ENCODE data around the gene SNX25. TPM values are rescaled to one million over a fixed set of nuclear protein-coding genes. Genes with fewer than 3 reads are reported as not detected.

Gene SNX25
- polyA plus RNA-seq, 1 donor (not counting 4 experiments of a cell fraction or from before 2014, with no cell fraction given): 5.0 TPM

- FAIRE-seq (no peak), DNase-seq (ENCODE audit: low read depth, low spot score) (no peak)
- no peaks in the 10 kb centered on the region for H3K9me3 ChIP-seq (ENCODE audit: control insufficient read depth, low read depth, low read length)
- no peaks in the 10 kb centered on the region for H3K79me2 ChIP-seq (ENCODE audit: control insufficient read depth, insufficient read depth, low read length)
- no peaks in the 10 kb centered on the region for H3K9me1 ChIP-seq (ENCODE audit: control insufficient read depth, extremely low read depth, insufficient read depth, low read length)
- H3K4me2 ChIP-seq (ENCODE audit: control insufficient read depth, extremely low read depth, insufficient read depth, low read depth, low read length): no peak overlapping the region
- dilution Hi-C loops (cut with MboI; ENCODE audit: extremely low pct_ligation_motif_present, low sequenced_read_pairs): no loop called here
- H3K9ac ChIP-seq (ENCODE audit: control insufficient read depth, extremely low read depth, insufficient read depth, low read length): no peak overlapping the region
- H2AFZ ChIP-seq (ENCODE audit: control insufficient read depth, low read length): no peak overlapping the region
- H3K4me3 ChIP-seq (ENCODE audit: control insufficient read depth in 2 of 3, extremely low read depth in 1 of 3, insufficient read depth in 2 of 3, low read depth in 1 of 3, low read length in 3 of 3): no peak overlapping the region
- no peak overlapping the region for H3K27ac ChIP-seq (ENCODE audit: control insufficient read depth, insufficient read depth, low read length)
- H3K27me3 ChIP-seq (ENCODE audit: control insufficient read depth, extremely low read depth, insufficient read depth, low read length): no peaks in the 10 kb centered on the region
- no peaks in the 10 kb centered on the region for H4K20me1 ChIP-seq (ENCODE audit: control insufficient read depth, extremely low read depth, insufficient read depth, low read length)
- H3K4me1 ChIP-seq (ENCODE audit: control insufficient read depth, extremely low read depth, insufficient read depth, low read length): no peaks in the 10 kb centered on the region
- TF ChIP-seq, protein P1, sequence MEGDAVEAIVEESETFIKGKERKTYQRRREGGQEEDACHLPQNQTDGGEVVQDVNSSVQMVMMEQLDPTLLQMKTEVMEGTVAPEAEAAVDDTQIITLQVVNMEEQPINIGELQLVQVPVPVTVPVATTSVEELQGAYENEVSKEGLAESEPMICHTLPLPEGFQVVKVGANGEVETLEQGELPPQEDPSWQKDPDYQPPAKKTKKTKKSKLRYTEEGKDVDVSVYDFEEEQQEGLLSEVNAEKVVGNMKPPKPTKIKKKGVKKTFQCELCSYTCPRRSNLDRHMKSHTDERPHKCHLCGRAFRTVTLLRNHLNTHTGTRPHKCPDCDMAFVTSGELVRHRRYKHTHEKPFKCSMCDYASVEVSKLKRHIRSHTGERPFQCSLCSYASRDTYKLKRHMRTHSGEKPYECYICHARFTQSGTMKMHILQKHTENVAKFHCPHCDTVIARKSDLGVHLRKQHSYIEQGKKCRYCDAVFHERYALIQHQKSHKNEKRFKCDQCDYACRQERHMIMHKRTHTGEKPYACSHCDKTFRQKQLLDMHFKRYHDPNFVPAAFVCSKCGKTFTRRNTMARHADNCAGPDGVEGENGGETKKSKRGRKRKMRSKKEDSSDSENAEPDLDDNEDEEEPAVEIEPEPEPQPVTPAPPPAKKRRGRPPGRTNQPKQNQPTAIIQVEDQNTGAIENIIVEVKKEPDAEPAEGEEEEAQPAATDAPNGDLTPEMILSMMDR (optimal IDR thresholded peaks at IDR 0.05 in 1 of 3, IDR thresholded peaks at IDR 0.05 in 1 of 3, conservative IDR thresholded peaks at IDR 0.05 in 1 of 3; ENCODE audit: extremely low read depth in 1 of 3, insufficient read depth in 2 of 3, low read length in 3 of 3): no peak
- TF ChIP-seq EZH2 (IDR thresholded peaks at IDR 0.05; ENCODE audit: low read length): no peak
- H3K36me3 ChIP-seq (ENCODE audit: control insufficient read depth in 2 of 2, extremely low read depth in 1 of 2, insufficient read depth in 2 of 2, low read length in 2 of 2): no peaks in the 10 kb centered on the region
These were observed 60.6 kb downstream of the SNX25 start for GRCh38 chr4:185270037-185270436.

GRCh38 chr4:185270885-185271284 lies 61.5 kb downstream of the SNX25 start:
- Histone ChIP-seq H3K4me1 (ENCODE audit: control insufficient read depth, extremely low read depth, insufficient read depth, low read length) (peaks cover 1% of the 10 kb centered on the region), H3K36me3 (ENCODE audit: control insufficient read depth in 2 of 2, extremely low read depth in 1 of 2, insufficient read depth in 2 of 2, low read length in 2 of 2) (no peaks in the 10 kb centered on the region), H3K4me2 (ENCODE audit: control insufficient read depth, extremely low read depth, insufficient read depth, low read depth, low read length) (no peak overlapping the region), H2AFZ (ENCODE audit: control insufficient read depth, low read length) (no peak overlapping the region), H3K4me3 (ENCODE audit: control insufficient read depth in 2 of 3, extremely low read depth in 1 of 3, insufficient read depth in 2 of 3, low read depth in 1 of 3, low read length in 3 of 3) (no peak overlapping the region), H3K9me1 (ENCODE audit: control insufficient read depth, extremely low read depth, insufficient read depth, low read length) (no peaks in the 10 kb centered on the region), H3K9ac (ENCODE audit: control insufficient read depth, extremely low read depth, insufficient read depth, low read length) (no peak overlapping the region), H3K79me2 (ENCODE audit: control insufficient read depth, insufficient read depth, low read length) (no peaks in the 10 kb centered on the region), H4K20me1 (ENCODE audit: control insufficient read depth, extremely low read depth, insufficient read depth, low read length) (no peaks in the 10 kb centered on the region), H3K27me3 (ENCODE audit: control insufficient read depth, extremely low read depth, insufficient read depth, low read length) (no peaks in the 10 kb centered on the region), H3K27ac (ENCODE audit: control insufficient read depth, insufficient read depth, low read length) (no peak overlapping the region), H3K9me3 (ENCODE audit: control insufficient read depth, low read depth, low read length) (no peaks in the 10 kb centered on the region)
- DNase-seq (ENCODE audit: low read depth, low spot score) (no peak), FAIRE-seq (no peak)
- dilution Hi-C loops (cut with MboI; ENCODE audit: extremely low pct_ligation_motif_present, low sequenced_read_pairs): no loop called here
- TF ChIP-seq, protein P1 (optimal IDR thresholded peaks at IDR 0.05 in 1 of 3, IDR thresholded peaks at IDR 0.05 in 1 of 3, conservative IDR thresholded peaks at IDR 0.05 in 1 of 3; ENCODE audit: extremely low read depth in 1 of 3, insufficient read depth in 2 of 3, low read length in 3 of 3): no peak
- no peak for TF ChIP-seq EZH2 (IDR thresholded peaks at IDR 0.05; ENCODE audit: low read length)
